ENCODE data around the gene ARL14EPL. TPM values are rescaled to one million over a fixed set of nuclear protein-coding genes. Genes with fewer than 3 reads are reported as not detected.

Gene ARL14EPL
- total and polyA plus RNA-seq, 5 donors from 2014 or later = not detected

DNA sequence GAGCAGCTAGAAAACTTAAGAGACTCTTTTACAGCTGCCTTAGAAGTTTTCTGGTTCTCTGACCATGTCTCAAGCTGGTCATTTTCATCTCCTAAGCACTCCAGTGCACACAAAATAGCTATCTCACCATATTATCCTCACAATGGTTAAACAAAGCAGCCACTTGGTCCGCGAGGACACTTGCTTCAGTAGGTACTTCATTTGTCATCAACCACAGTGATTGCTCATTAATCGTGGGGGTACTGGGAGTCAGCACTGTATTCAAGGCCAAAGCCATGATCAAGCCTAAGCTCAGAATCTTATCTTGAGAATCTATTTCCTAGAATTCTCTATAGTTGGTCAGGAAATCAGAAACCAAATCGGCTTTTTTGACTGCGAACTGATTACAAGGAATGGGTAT lies 2.9 kb downstream of the ARL14EPL start:
- Mint-ChIP-seq H3K4me3 (no peak overlapping the region), H3K4me1 (no peaks in the 10 kb centered on the region), H3K27me3 (peaks cover 41% of the 10 kb centered on the region), H3K9me3 (peaks cover 0 to 2% (median 0%) of the 10 kb centered on the region in 7 donors), H3K27ac (no peak overlapping the region), H3K36me3 (no peaks in the 10 kb centered on the region)
- DNase-seq (no peak), ATAC-seq (ENCODE audit: low read depth in 2 of 2) (no peak)
- H3K4me1 ChIP-seq (ENCODE audit: control insufficient read depth, insufficient read depth, low read length, poor library complexity, severe bottlenecking) = no peaks in the 10 kb centered on the region
- no peak overlapping the region for H3K27ac ChIP-seq (ENCODE audit: insufficient read depth, low read length, poor library complexity, severe bottlenecking)
- H3K4me3 ChIP-seq (ENCODE audit: low read depth, low read length) = no peak overlapping the region
- H3K36me3 ChIP-seq (ENCODE audit: control insufficient read depth, insufficient read depth, low read length) = no peaks in the 10 kb centered on the region
- H3K9me3 ChIP-seq (ENCODE audit: control insufficient read depth in 2 of 2, low read length in 2 of 2) = no peaks in the 10 kb centered on the region
- peaks cover 8% of the 10 kb centered on the region for H3K27me3 ChIP-seq (ENCODE audit: control insufficient read depth, insufficient read depth, low read length)

DNA sequence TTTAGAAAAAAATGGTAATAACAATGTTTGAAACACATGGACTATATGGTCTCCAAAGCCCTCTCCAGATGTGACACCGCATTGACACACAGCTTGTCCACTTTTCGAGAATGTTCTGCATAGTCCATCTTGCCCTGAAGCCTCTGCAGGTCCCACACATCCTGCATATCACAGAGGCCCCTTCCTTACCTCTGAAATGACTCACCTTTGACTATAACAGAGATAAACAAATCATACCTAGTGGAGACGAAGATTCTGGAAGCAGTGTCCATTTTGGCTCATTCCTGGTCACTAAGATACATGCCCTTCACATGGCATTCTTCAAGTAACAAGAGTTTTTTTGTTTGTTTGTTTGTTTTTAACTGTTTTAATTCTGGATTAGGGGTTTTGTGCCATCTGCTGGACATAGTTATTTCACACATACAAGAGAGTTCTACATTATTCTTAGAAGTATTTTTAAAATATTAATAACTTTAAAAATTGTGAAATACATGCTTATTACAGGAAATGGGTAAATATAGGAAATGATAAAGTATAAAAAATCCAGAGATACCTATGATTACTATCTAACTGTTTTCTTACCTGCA lies 5.1 kb downstream of the ARL14EPL start:
- H3K4me3 Mint-ChIP-seq = no peak overlapping the region

GRCh38 chr5:116038817-116039216 lies 6.5 kb downstream of the ARL14EPL start:
- peak in 1 of 3 donors; percentile 4 for DNase-seq
- no peaks in the 10 kb centered on the region for H3K9me3 ChIP-seq (ENCODE audit: control insufficient read depth in 2 of 2, low read length in 2 of 2)
- no peak overlapping the region for H3K27ac ChIP-seq (ENCODE audit: insufficient read depth, low read length, poor library complexity, severe bottlenecking)
- no peak for ATAC-seq (ENCODE audit: low read depth in 2 of 2)
- Mint-ChIP-seq H3K9me3 (peaks cover 0 to 2% (median 0%) of the 10 kb centered on the region in 7 donors), H3K4me1 (no peaks in the 10 kb centered on the region), H3K27ac (no peak overlapping the region), H3K4me3 (no peak overlapping the region), H3K27me3 (peaks cover 43% of the 10 kb centered on the region), H3K36me3 (no peaks in the 10 kb centered on the region)
- no peaks in the 10 kb centered on the region for H3K36me3 ChIP-seq (ENCODE audit: control insufficient read depth, insufficient read depth, low read length)
- no peaks in the 10 kb centered on the region for H3K4me1 ChIP-seq (ENCODE audit: control insufficient read depth, insufficient read depth, low read length, poor library complexity, severe bottlenecking)
- no peak overlapping the region for H3K4me3 ChIP-seq (ENCODE audit: low read depth, low read length)
- peaks cover 11% of the 10 kb centered on the region for H3K27me3 ChIP-seq (ENCODE audit: control insufficient read depth, insufficient read depth, low read length)

More for the DNA sequence above, 5.1 kb downstream of the ARL14EPL start:
- DNase-seq (no peak), ATAC-seq (ENCODE audit: low read depth in 2 of 2) (no peak)
- H3K36me3 ChIP-seq (ENCODE audit: control insufficient read depth, insufficient read depth, low read length) = no peaks in the 10 kb centered on the region
- H3K4me1 Mint-ChIP-seq = no peaks in the 10 kb centered on the region
- H3K9me3 ChIP-seq (ENCODE audit: control insufficient read depth in 2 of 2, low read length in 2 of 2) = no peaks in the 10 kb centered on the region
- H3K9me3 Mint-ChIP-seq = peaks cover 0 to 2% (median 0%) of the 10 kb centered on the region in 7 donors
- peaks cover 38% of the 10 kb centered on the region for H3K27me3 Mint-ChIP-seq
- no peaks in the 10 kb centered on the region for H3K4me1 ChIP-seq (ENCODE audit: control insufficient read depth, insufficient read depth, low read length, poor library complexity, severe bottlenecking)
- H3K27ac ChIP-seq (ENCODE audit: insufficient read depth, low read length, poor library complexity, severe bottlenecking) = no peak overlapping the region
- H3K27me3 ChIP-seq (ENCODE audit: control insufficient read depth, insufficient read depth, low read length) = peaks cover 10% of the 10 kb centered on the region
- no peak overlapping the region for H3K4me3 ChIP-seq (ENCODE audit: low read depth, low read length)
- H3K27ac Mint-ChIP-seq = no peak overlapping the region
- H3K36me3 Mint-ChIP-seq = no peaks in the 10 kb centered on the region

DNA sequence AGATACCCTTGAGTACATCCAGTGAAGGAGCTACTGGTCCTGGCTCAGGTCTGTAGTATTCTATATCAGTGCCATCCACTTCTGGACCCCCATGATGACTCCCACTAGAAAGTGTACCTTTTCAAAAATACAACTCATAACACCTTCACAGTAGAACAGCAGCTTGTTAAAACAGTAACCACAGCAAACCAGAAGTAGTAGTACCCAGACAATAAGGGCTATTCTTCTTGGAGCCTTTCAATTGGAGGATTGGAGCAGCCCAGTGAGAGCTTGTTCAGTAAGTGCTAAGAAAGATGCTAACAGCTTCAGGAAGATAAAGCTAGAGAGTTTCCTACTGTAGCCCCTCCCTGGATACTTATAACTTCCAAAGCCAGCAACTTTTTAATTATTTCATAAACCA lies 10.1 kb downstream of the ARL14EPL start:
- Mint-ChIP-seq H3K36me3 (no peaks in the 10 kb centered on the region), H3K27me3 (peaks cover 29% of the 10 kb centered on the region)
- no peak for ATAC-seq (ENCODE audit: low read depth in 2 of 2)

DNA sequence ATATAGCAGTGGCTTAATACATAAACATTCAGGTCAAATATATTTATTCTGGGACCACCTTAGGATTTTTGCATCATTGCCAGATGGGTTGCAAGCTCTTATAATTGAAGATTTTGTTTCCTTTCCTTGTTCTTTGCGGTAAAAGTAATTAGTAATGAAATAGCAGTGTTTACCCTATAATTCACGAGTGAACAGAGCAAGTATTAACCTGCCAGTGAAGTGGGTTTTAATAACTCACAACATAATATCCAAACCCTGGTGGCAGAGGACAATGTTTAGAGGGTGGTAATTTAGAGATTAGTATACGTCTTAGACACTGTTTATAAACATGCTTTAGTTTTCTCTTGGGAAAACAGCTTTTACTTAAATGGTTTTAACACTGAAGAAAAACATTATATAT lies 11.8 kb downstream of the ARL14EPL start:
- H3K27me3 Mint-ChIP-seq = peaks cover 26% of the 10 kb centered on the region
- H3K36me3 ChIP-seq (ENCODE audit: control insufficient read depth, insufficient read depth, low read length) = no peaks in the 10 kb centered on the region
- H3K36me3 Mint-ChIP-seq = no peaks in the 10 kb centered on the region
- H3K9me3 ChIP-seq (ENCODE audit: control insufficient read depth in 2 of 2, low read length in 2 of 2) = no peaks in the 10 kb centered on the region
- no peak overlapping the region for H3K4me3 ChIP-seq (ENCODE audit: low read depth, low read length)
- H3K27me3 ChIP-seq (ENCODE audit: control insufficient read depth, insufficient read depth, low read length) = peaks cover 11% of the 10 kb centered on the region
- no peak overlapping the region for H3K27ac ChIP-seq (ENCODE audit: insufficient read depth, low read length, poor library complexity, severe bottlenecking)
- no peak for DNase-seq
- no peaks in the 10 kb centered on the region for H3K4me1 ChIP-seq (ENCODE audit: control insufficient read depth, insufficient read depth, low read length, poor library complexity, severe bottlenecking)
- H3K4me3 Mint-ChIP-seq = no peak overlapping the region
- no peak for ATAC-seq (ENCODE audit: low read depth in 2 of 2)
- no peak overlapping the region for H3K27ac Mint-ChIP-seq
- no peaks in the 10 kb centered on the region for H3K4me1 Mint-ChIP-seq
- no peaks in the 10 kb centered on the region for H3K9me3 Mint-ChIP-seq

More for the DNA sequence above, 10.1 kb downstream of the ARL14EPL start:
- H3K27ac Mint-ChIP-seq = no peak overlapping the region
- Histone ChIP-seq H3K36me3 (ENCODE audit: control insufficient read depth, insufficient read depth, low read length) (no peaks in the 10 kb centered on the region), H3K9me3 (ENCODE audit: control insufficient read depth in 2 of 2, low read length in 2 of 2) (no peaks in the 10 kb centered on the region), H3K4me1 (ENCODE audit: control insufficient read depth, insufficient read depth, low read length, poor library complexity, severe bottlenecking) (no peaks in the 10 kb centered on the region), H3K4me3 (ENCODE audit: low read depth, low read length) (no peak overlapping the region), H3K27me3 (ENCODE audit: control insufficient read depth, insufficient read depth, low read length) (peaks cover 13% of the 10 kb centered on the region), H3K27ac (ENCODE audit: insufficient read depth, low read length, poor library complexity, severe bottlenecking) (no peak overlapping the region)
- no peak for DNase-seq
- H3K9me3 Mint-ChIP-seq = peaks cover 0 to 2% (median 0%) of the 10 kb centered on the region in 7 donors
- no peaks in the 10 kb centered on the region for H3K4me1 Mint-ChIP-seq
- H3K4me3 Mint-ChIP-seq = no peak overlapping the region

DNA sequence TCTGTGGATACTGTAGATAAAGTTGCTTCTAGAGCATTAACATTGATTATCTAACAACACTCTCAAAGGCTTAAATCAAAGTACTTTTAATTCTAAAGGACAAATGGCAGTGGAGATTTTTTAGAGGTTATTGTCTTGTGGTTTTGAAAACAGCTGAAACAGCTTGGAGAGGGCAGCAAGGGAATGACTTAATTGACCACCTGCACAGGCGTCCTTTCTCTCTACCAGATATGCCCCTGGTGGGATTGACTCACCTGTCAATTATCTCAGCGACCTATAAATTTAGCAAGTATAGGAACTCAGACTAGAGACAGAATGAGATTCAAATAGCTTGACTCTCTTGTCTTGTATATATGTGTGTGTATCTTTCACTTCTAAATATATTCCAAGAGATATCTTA lies 13.5 kb downstream of the ARL14EPL start:
- ATAC-seq (ENCODE audit: low read depth in 2 of 2) (no peak), DNase-seq (no peak)
- no peak overlapping the region for H3K27ac Mint-ChIP-seq
- H3K9me3 Mint-ChIP-seq = no peaks in the 10 kb centered on the region
- peaks cover 19% of the 10 kb centered on the region for H3K27me3 Mint-ChIP-seq
- Histone ChIP-seq H3K27me3 (ENCODE audit: control insufficient read depth, insufficient read depth, low read length) (peaks cover 13% of the 10 kb centered on the region), H3K4me1 (ENCODE audit: control insufficient read depth, insufficient read depth, low read length, poor library complexity, severe bottlenecking) (no peaks in the 10 kb centered on the region), H3K9me3 (ENCODE audit: control insufficient read depth in 2 of 2, low read length in 2 of 2) (no peaks in the 10 kb centered on the region), H3K27ac (ENCODE audit: insufficient read depth, low read length, poor library complexity, severe bottlenecking) (no peak overlapping the region), H3K36me3 (ENCODE audit: control insufficient read depth, insufficient read depth, low read length) (no peaks in the 10 kb centered on the region), H3K4me3 (ENCODE audit: low read depth, low read length) (no peak overlapping the region)
- H3K4me1 Mint-ChIP-seq = no peaks in the 10 kb centered on the region
- H3K36me3 Mint-ChIP-seq = no peaks in the 10 kb centered on the region
- no peak overlapping the region for H3K4me3 Mint-ChIP-seq

DNA sequence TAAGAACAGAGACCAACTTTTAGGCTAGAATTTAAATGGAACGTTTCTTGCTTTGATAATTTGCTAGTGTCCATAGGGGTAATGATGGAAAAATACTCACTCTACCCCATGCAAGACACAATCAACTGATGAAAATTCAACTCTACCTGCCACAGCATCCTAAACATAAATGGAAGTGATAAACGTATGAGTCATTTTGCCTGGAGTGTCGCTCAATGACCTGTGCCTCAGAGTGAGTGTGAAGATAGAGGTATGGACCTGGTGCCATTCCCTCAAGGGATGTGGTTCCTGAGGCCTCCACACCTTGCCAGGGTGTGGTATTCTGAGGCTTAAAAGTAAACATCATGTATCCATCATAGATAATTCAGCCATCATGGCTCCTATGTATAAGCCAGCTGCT lies 14.0 kb downstream of the ARL14EPL start:
- no peak for ATAC-seq (ENCODE audit: low read depth in 2 of 2)
- DNase-seq = no peak

GRCh38 chr5:116046823-116047222 lies 14.6 kb downstream of the ARL14EPL start:
- Mint-ChIP-seq H3K4me1 (no peaks in the 10 kb centered on the region), H3K27ac (no peak overlapping the region), H3K9me3 (no peaks in the 10 kb centered on the region), H3K36me3 (no peaks in the 10 kb centered on the region), H3K4me3 (no peak overlapping the region), H3K27me3 (peaks cover 22% of the 10 kb centered on the region)
- Histone ChIP-seq H3K4me3 (ENCODE audit: low read depth, low read length) (no peak overlapping the region), H3K9me3 (ENCODE audit: control insufficient read depth in 2 of 2, low read length in 2 of 2) (no peaks in the 10 kb centered on the region), H3K36me3 (ENCODE audit: control insufficient read depth, insufficient read depth, low read length) (no peaks in the 10 kb centered on the region), H3K27ac (ENCODE audit: insufficient read depth, low read length, poor library complexity, severe bottlenecking) (no peak overlapping the region), H3K27me3 (ENCODE audit: control insufficient read depth, insufficient read depth, low read length) (peaks cover 12% of the 10 kb centered on the region), H3K4me1 (ENCODE audit: control insufficient read depth, insufficient read depth, low read length, poor library complexity, severe bottlenecking) (no peaks in the 10 kb centered on the region)
- ATAC-seq (ENCODE audit: low read depth in 2 of 2) = no peak
- no peak for DNase-seq

More for the DNA sequence above, 14.0 kb downstream of the ARL14EPL start:
- Histone ChIP-seq H3K4me3 (ENCODE audit: low read depth, low read length) (no peak overlapping the region), H3K27ac (ENCODE audit: insufficient read depth, low read length, poor library complexity, severe bottlenecking) (no peak overlapping the region), H3K9me3 (ENCODE audit: control insufficient read depth in 2 of 2, low read length in 2 of 2) (no peaks in the 10 kb centered on the region), H3K27me3 (ENCODE audit: control insufficient read depth, insufficient read depth, low read length) (peaks cover 13% of the 10 kb centered on the region), H3K4me1 (ENCODE audit: control insufficient read depth, insufficient read depth, low read length, poor library complexity, severe bottlenecking) (no peaks in the 10 kb centered on the region), H3K36me3 (ENCODE audit: control insufficient read depth, insufficient read depth, low read length) (no peaks in the 10 kb centered on the region)
- H3K27ac Mint-ChIP-seq = no peak overlapping the region
- no peak overlapping the region for H3K4me3 Mint-ChIP-seq
- H3K27me3 Mint-ChIP-seq = peaks cover 22% of the 10 kb centered on the region
- H3K4me1 Mint-ChIP-seq = no peaks in the 10 kb centered on the region
- no peaks in the 10 kb centered on the region for H3K9me3 Mint-ChIP-seq
- H3K36me3 Mint-ChIP-seq = no peaks in the 10 kb centered on the region
